Endothelial cell of umbilical vein (primary cell): ENCODE data around the gene KHNYN. TPM values are rescaled to one million over a fixed set of nuclear protein-coding genes. Genes with fewer than 3 reads are reported as not detected.
"Not testable (repeated sequence)": the region's sequence is repeated elsewhere in the genome, so short reads cannot be mapped to it uniquely, and the experiment has no call there.

Source experiments
- BruUV-seq: library from RNA; stranded (reverse); fragments of 400-500 nt; replicated peaks from 2 replicates; lab custom pipeline; 2021; lab: Mats Ljungman, UMichigan
- CTCF ChIA-PET: fragments of 300-600, 350-600 bp; sonication (Branson Sonifier 250); formaldehyde crosslinking; loops from one replicate; lab custom pipeline; 2021; ENCODE audit warnings: antibody characterized with exemption, inconsistent platforms; lab: Charles Lee
- POLR2A ChIA-PET: fragments of 300-600, 350-600 bp; sonication (Branson Sonifier 250); formaldehyde crosslinking; loops from one replicate; lab custom pipeline; 2021; ENCODE audit warnings: antibody characterized with exemption, inconsistent platforms; lab: Charles Lee
- DNase-seq: peaks from one replicate; pipeline ENCODE4 v3.0.0-alpha.2; 2011; ENCODE audit warnings: low read depth, low spot score
- FAIRE-seq: peaks from 2 replicates; lab custom pipeline; 2011; peaks lifted over from hg19 to GRCh38; lab: Jason Lieb, UNC
- H2AFZ ChIP-seq: 2 replicates; pipeline ENCODE4 v1.6.0; 2012; ENCODE audit warnings: low read depth, low read length, control low read depth, inconsistent platforms
- H3K27ac ChIP-seq: 2 replicates; pipeline ENCODE4 v1.5.1; 2011; ENCODE audit warnings: low read depth, mild to moderate bottlenecking, control low read depth, low read length, moderate library complexity; ENCODE audit not compliant: insufficient read depth
- H3K27me3 ChIP-seq, 2 experiments: 2 replicates each; pipeline versions ENCODE4 v1.6.0 to v1.6.1; 2011; ENCODE audit warnings: low read length in 2 of 2, mixed read lengths in 1 of 2; ENCODE audit not compliant: control insufficient read depth in 2 of 2, insufficient read depth in 2 of 2
- H3K36me3 ChIP-seq, 2 experiments: 2 replicates in 1 of 2; 3 replicates in 1 of 2; pipeline ENCODE4 v1.5.1; 2011; ENCODE audit warnings: low read length in 2 of 2, mild to moderate bottlenecking in 1 of 2, moderate library complexity in 1 of 2; ENCODE audit not compliant: control insufficient read depth in 2 of 2, insufficient read depth in 2 of 2; ENCODE audit errors: extremely low read depth in 1 of 2
- H3K4me1 ChIP-seq: 3 replicates; pipeline ENCODE4 v1.5.1; 2011; ENCODE audit warnings: mild to moderate bottlenecking, low read length; ENCODE audit not compliant: control insufficient read depth, insufficient read depth; ENCODE audit errors: extremely low read depth
- H3K4me2 ChIP-seq: 2 replicates; pipeline ENCODE4 v1.6.1; 2011; ENCODE audit warnings: low read length, control low read depth, mixed read lengths; ENCODE audit not compliant: insufficient read depth
- H3K4me3 ChIP-seq, 3 experiments: fragments of 200-600 bp in 1 of 3; sonication (generic), shearing (Covaris generic) in 1 of 3; replicated peaks in 1 of 3; 2 replicates each; pipeline ENCODE4 v1.5.1; 2011 to 2016; ENCODE audit warnings: control low read depth in 3 of 3, low read length in 3 of 3, mild to moderate bottlenecking in 2 of 3, inconsistent platforms in 1 of 3, low read depth in 1 of 3, moderate library complexity in 1 of 3; ENCODE audit not compliant: insufficient read depth in 1 of 3
- H3K79me2 ChIP-seq: 2 replicates; pipeline ENCODE4 v1.6.0; 2012; ENCODE audit warnings: low read length, inconsistent platforms; ENCODE audit not compliant: control insufficient read depth, insufficient read depth
- H3K9ac ChIP-seq: replicated peaks from 2 replicates; pipeline ENCODE3; 2011; ENCODE audit warnings: low read length, control low read depth; ENCODE audit not compliant: insufficient read depth; ENCODE audit errors: extremely low read depth
- H3K9me1 ChIP-seq: replicated peaks from 3 replicates; pipeline ENCODE4 v1.6.0; 2011; ENCODE audit warnings: mild to moderate bottlenecking, low read length; ENCODE audit not compliant: control insufficient read depth, insufficient read depth; ENCODE audit errors: extremely low read depth
- H3K9me3 ChIP-seq: replicated peaks from 2 replicates; pipeline ENCODE4 v1.5.1; 2012; ENCODE audit warnings: low read length, inconsistent platforms; ENCODE audit not compliant: control insufficient read depth, insufficient read depth
- H4K20me1 ChIP-seq: replicated peaks from 2 replicates; pipeline ENCODE3; 2011; ENCODE audit warnings: mild to moderate bottlenecking, low read length; ENCODE audit not compliant: control insufficient read depth, insufficient read depth; ENCODE audit errors: extremely low read depth
- CTCF ChIP-seq, 2 donors: IDR thresholded peaks; 1 replicate in 1 of 2; 2 replicates in 1 of 2; pipeline ENCODE4 v1.5.1; 2011; ENCODE audit warnings: low read length in 2 of 2, mild to moderate bottlenecking in 2 of 2, moderate library complexity in 2 of 2, control low read depth in 1 of 2, inconsistent platforms in 1 of 2, low read depth in 1 of 2; ENCODE audit not compliant: insufficient read depth in 1 of 2; ENCODE audit errors: extremely low read depth in 1 of 2
- EZH2 ChIP-seq: IDR thresholded peaks from 2 replicates; pipeline ENCODE4 v1.6.1; 2012; ENCODE audit warnings: borderline replicate concordance, low read depth, mild to moderate bottlenecking, moderate library complexity, low read length, inconsistent platforms; ENCODE audit not compliant: severe bottlenecking
- FOS ChIP-seq: IDR thresholded peaks from 2 replicates; pipeline ENCODE4 v1.6.1; 2011; ENCODE audit warnings: mild to moderate bottlenecking, low read length, moderate library complexity, borderline replicate concordance; ENCODE audit not compliant: insufficient read depth
- GATA2 ChIP-seq: IDR thresholded peaks from 2 replicates; pipeline ENCODE4 v1.7.0; 2011; ENCODE audit warnings: low read depth, mild to moderate bottlenecking, moderate library complexity, mixed read lengths, low read length; ENCODE audit not compliant: insufficient read length, insufficient read depth
- JUN ChIP-seq: IDR thresholded peaks from 2 replicates; pipeline ENCODE4 v1.6.1; 2011; ENCODE audit warnings: borderline replicate concordance, low read depth; ENCODE audit not compliant: insufficient read length, insufficient read depth
- MAX ChIP-seq: IDR thresholded peaks from 2 replicates; pipeline ENCODE4 v1.6.1; 2011; ENCODE audit not compliant: insufficient read depth, insufficient read length
- MYC ChIP-seq: IDR thresholded peaks from one replicate; pipeline ENCODE4 v1.6.1; 2011; ENCODE audit warnings: mild to moderate bottlenecking, low read depth, low read length
- POLR2A ChIP-seq: IDR thresholded peaks from 2 replicates; pipeline ENCODE4 v1.6.1; 2012; ENCODE audit warnings: low read depth, mild to moderate bottlenecking, control low read depth, low read length
- POLR2AphosphoS5 ChIP-seq: IDR thresholded peaks from 2 replicates; pipeline ENCODE4 v1.6.1; 2012; ENCODE audit warnings: low read depth, mild to moderate bottlenecking, control low read depth, low read length, moderate library complexity; ENCODE audit not compliant: insufficient read depth
- dilution Hi-C: fragments of 300-500 bp; cut with MboI; formaldehyde crosslinking; loops from one replicate; pipeline ENCODE4 v1.15.0; 2019; ENCODE audit warnings: low sequenced_read_pairs; ENCODE audit not compliant: extremely low pct_ligation_motif_present
- intact Hi-C: fragments of 100-400 bp; cut with micrococcal nuclease; formaldehyde crosslinking; loops from one replicate; pipeline ENCODE4 v1.10.0; 2022
- polyA plus RNA-seq, 4 experiments: library from polyadenylated mRNA; depleted of rRNA in 3 of 4; stranded (reverse) in 3 of 4; unstranded in 1 of 4; fragments of >200 nt; gene quantifications; 2 replicates each; pipeline versions ENCODE4 v1.2.1 to v1.2.3, GENCODE V29; 2011 to 2012; ENCODE audit warnings: missing spikeins in 1 of 4
- total RNA-seq: library from RNA; stranded (reverse); gene quantifications from 2 replicates; pipeline ENCODE4 v1.2.3, GENCODE V29; 2021

Gene KHNYN
- total and polyA plus RNA-seq, 2 donors (not counting 3 experiments of a cell fraction or from before 2014, with no cell fraction given) = 25.4 to 63.3 TPM

GRCh38 chr14:24465805-24466204, 36.1 kb downstream of the KHNYN start:
- ChIA-PET CTCF (no interaction called here), POLR2A (no interaction called here)
- Histone ChIP-seq H3K4me2 (no peak overlapping the region), H3K79me2 (no peaks in the 10 kb centered on the region), H4K20me1 (no peaks in the 10 kb centered on the region), H3K4me1 (no peaks in the 10 kb centered on the region), H3K4me3 (no peak overlapping the region), H3K9ac (no peak overlapping the region), H3K27me3 (no peaks in the 10 kb centered on the region), H3K9me1 (no peaks in the 10 kb centered on the region), H3K9me3 (no peaks in the 10 kb centered on the region), H3K36me3 (no peaks in the 10 kb centered on the region), H3K27ac (no peak overlapping the region), H2AFZ (no peak overlapping the region)
- BruUV-seq = no TSS peak
- intact Hi-C loops (no loop called here), dilution Hi-C loops (no loop called here)
- no peak for TF ChIP-seq MYC
- FAIRE-seq (no peak), DNase-seq (no peak)

- CTCF ChIA-PET, H3K4me2 ChIP-seq, FAIRE-seq, H3K4me3 ChIP-seq, POLR2A ChIA-PET, intact Hi-C loops, H3K4me1 ChIP-seq, H2AFZ ChIP-seq, dilution Hi-C loops, H3K9me3 ChIP-seq, H3K27me3 ChIP-seq, H3K9me1 ChIP-seq, H3K79me2 ChIP-seq, H3K27ac ChIP-seq, BruUV-seq, DNase-seq, H3K9ac ChIP-seq, H3K36me3 ChIP-seq, H4K20me1 ChIP-seq: not testable (repeated sequence)
Observed at GRCh38 chr14:24470450-24470849, 40.7 kb downstream of the KHNYN start.

GRCh38 chr14:24473211-24473610, 43.5 kb downstream of the KHNYN start:
- intact Hi-C loops (no loop called here), dilution Hi-C loops (no loop called here)
- no peak overlapping the region for H3K4me3 ChIP-seq
- TF ChIP-seq CTCF (IDR thresholded peaks at IDR 0.05; ENCODE audit: extremely low read depth in 1 of 2, insufficient read depth in 1 of 2, low read depth in 1 of 2, low read length in 2 of 2) (no peak), POLR2AphosphoS5 (no peak), MYC (no peak), FOS (no peak), MAX (no peak), POLR2A (no peak), EZH2 (no peak), JUN (no peak), GATA2 (no peak)
- H3K4me1 ChIP-seq = no peaks in the 10 kb centered on the region
- H3K9me1 ChIP-seq = no peaks in the 10 kb centered on the region
- H4K20me1 ChIP-seq = no peaks in the 10 kb centered on the region
- H3K9ac ChIP-seq = no peak overlapping the region
- ChIA-PET POLR2A (no interaction called here), CTCF (no interaction called here)
- no peak for FAIRE-seq
- H3K27ac ChIP-seq = no peak overlapping the region
- no peaks in the 10 kb centered on the region for H3K9me3 ChIP-seq
- no TSS peak for BruUV-seq
- no peaks in the 10 kb centered on the region for H3K27me3 ChIP-seq
- no peaks in the 10 kb centered on the region for H3K36me3 ChIP-seq
- no peaks in the 10 kb centered on the region for H3K79me2 ChIP-seq
- H3K4me2 ChIP-seq = no peak overlapping the region
- H2AFZ ChIP-seq = no peak overlapping the region
- no peak for DNase-seq
